DMS79 treated with DMSO at 0.1 percent for 48 hours (cell line): ENCODE results near the gene TDRKH.

ENCODE experiments used
- DNase-seq: peaks from one replicate; lab custom pipeline; 2025; lab: John Stamatoyannopoulos, UW

TDRKH gene

GRCh38 chr1:151822404-151822803, 32.1 kb upstream of the TDRKH start:
- no peak for DNase-seq

GRCh38 chr1:151820940-151821339, 30.6 kb upstream of the TDRKH start:
- peak; percentile 81 for DNase-seq

- no peak for DNase-seq
Observed at GRCh38 chr1:151819976-151820623, 29.8 kb upstream of the TDRKH start.

GRCh38 chr1:151819227-151819835, 29.0 kb upstream of the TDRKH start:
- no peak for DNase-seq

- DNase-seq: no peak
Observed at GRCh38 chr1:151817353-151817730, 27.0 kb upstream of the TDRKH start.

GRCh38 chr1:151816548-151817352, 26.4 kb upstream of the TDRKH start:
- no peak for DNase-seq

- no peak for DNase-seq
Observed at GRCh38 chr1:151815716-151816327, 25.5 kb upstream of the TDRKH start.

GRCh38 chr1:151814971-151815545, 24.8 kb upstream of the TDRKH start:
- DNase-seq: no peak

GRCh38 chr1:151814426-151814825, 24.1 kb upstream of the TDRKH start:
- DNase-seq: no peak

- no peak for DNase-seq
Observed at GRCh38 chr1:151813271-151813977, 23.1 kb upstream of the TDRKH start.

- DNase-seq: no peak
Observed at GRCh38 chr1:151811181-151811580, 20.9 kb upstream of the TDRKH start.

- no peak for DNase-seq
Observed at GRCh38 chr1:151809985-151810556, 19.8 kb upstream of the TDRKH start.

- no peak for DNase-seq
Observed at GRCh38 chr1:151809290-151809984, 19.1 kb upstream of the TDRKH start.

- DNase-seq: no peak
Observed at GRCh38 chr1:151807766-151808165, 17.5 kb upstream of the TDRKH start.

GRCh38 chr1:151807131-151807530, 16.8 kb upstream of the TDRKH start:
- no peak for DNase-seq

- DNase-seq: no peak
Observed at GRCh38 chr1:151806170-151806569, 15.9 kb upstream of the TDRKH start.

- no peak for DNase-seq
Observed at GRCh38 chr1:151805066-151805820, 14.9 kb upstream of the TDRKH start, which contains the start of gene LINGO4. Gene LINGO4, minus strand, starts transcription at chr1:151805419. Its CDS starts 2,715 bp downstream, at chr1:151802704.

GRCh38 chr1:151803915-151804314, 13.6 kb upstream of the TDRKH start:
- no peak for DNase-seq

- DNase-seq: no peak
Observed at GRCh38 chr1:151803164-151803563, 12.9 kb upstream of the TDRKH start.

GRCh38 chr1:151802372-151802771, 12.1 kb upstream of the TDRKH start:
- no peak for DNase-seq
